ENCODE data around the gene FCER2.
"Not testable (repeated sequence)": the region's sequence is repeated elsewhere in the genome, so short reads cannot be mapped to it uniquely, and the experiment has no call there.

FCER2 gene

GRCh38 chr19:7654401-7654800 is 47.5 kb downstream of the FCER2 start:
- Histone ChIP-seq H3K27ac (ENCODE audit: low read depth, low read length) (no peak overlapping the region), H3K27me3 (ENCODE audit: insufficient read depth, low read length) (peaks cover 29% of the 10 kb centered on the region), H3K9me3 (ENCODE audit: insufficient read depth, low read depth, low read length) (no peaks in the 10 kb centered on the region), H3K4me1 (ENCODE audit: insufficient read depth, low read length) (peaks cover 2% of the 10 kb centered on the region; the same call in 1 of the 2 replicates), H3K36me3 (ENCODE audit: insufficient read depth, low read length) (no peaks in the 10 kb centered on the region), H3K4me3 (ENCODE audit: low read length) (no peak overlapping the region), H3K9ac (ENCODE audit: low read depth, low read length) (no peak overlapping the region)
- WGBS: 82% methylated on average over 7 of the region's 8 CpGs

DNA sequence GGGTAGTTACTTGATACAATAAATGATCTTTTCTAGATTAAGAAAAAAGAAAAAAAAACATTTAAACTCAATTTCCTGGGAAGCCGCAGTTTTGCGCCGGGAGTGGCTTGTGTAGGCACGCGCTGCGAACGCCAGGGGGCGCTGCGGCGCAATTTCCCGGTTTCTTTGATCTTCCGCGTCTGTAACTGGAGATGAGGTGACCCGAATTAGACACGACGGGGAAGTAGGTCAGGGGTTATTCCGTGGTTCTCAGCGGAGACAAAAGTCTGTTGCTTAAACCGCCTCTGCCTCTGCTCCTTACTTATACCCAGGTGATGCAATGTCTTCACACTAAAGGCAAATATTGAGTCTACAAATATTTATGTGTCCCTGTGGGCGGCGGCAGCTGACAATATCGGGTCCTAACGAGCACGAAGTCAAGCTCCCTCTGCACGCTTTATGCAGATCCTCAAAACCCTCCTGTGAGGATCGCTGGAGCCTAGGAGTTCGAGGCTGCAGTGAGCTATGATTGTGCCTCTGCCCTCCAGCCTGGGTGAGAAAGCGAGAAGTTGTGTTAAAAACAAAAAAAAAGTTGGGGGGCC is 49.8 kb downstream of the FCER2 start:
- Histone ChIP-seq H3K4me3 (ENCODE audit: low read length) (peak overlapping the region; percentile 46), H3K27me3 (ENCODE audit: insufficient read depth, low read length) (peaks cover 29% of the 10 kb centered on the region), H3K36me3 (ENCODE audit: insufficient read depth, low read length) (no peaks in the 10 kb centered on the region), H3K27ac (ENCODE audit: low read depth, low read length) (no peak overlapping the region), H3K9ac (ENCODE audit: low read depth, low read length) (no peak overlapping the region), H3K9me3 (ENCODE audit: insufficient read depth, low read depth, low read length) (no peaks in the 10 kb centered on the region), H3K4me1 (ENCODE audit: insufficient read depth, low read length) (peaks cover 2% of the 10 kb centered on the region; the same call in 1 of the 2 replicates)
- WGBS: 9% methylated on average over 28 of the region's 28 CpGs

DNA sequence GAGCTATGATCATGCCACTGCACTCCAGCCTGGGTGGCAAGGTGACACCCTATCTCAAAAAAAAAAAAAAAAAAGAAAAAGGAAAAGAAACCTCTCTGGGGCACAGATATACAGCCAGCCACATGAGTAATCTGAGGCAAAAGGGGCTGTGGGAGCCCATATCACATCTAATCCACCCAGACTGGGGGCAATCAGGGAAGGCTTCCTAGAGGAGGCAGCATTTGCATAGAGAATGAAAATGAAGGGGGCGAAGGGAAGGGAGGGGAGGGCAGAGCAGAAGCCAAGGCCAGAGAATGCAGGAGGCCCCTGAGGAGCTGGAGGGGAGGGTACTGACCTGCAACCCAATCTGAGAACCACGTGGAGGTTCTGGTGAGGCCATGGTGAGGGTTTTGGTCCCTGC is 51.8 kb downstream of the FCER2 start:
- H3K9me3 ChIP-seq (ENCODE audit: insufficient read depth, low read depth, low read length): no peaks in the 10 kb centered on the region
- no peak overlapping the region for H3K9ac ChIP-seq (ENCODE audit: low read depth, low read length)
- 14% methylated on average over 2 of the region's 2 CpGs for WGBS
- H3K27ac ChIP-seq (ENCODE audit: low read depth, low read length): no peak overlapping the region
- peaks cover 29% of the 10 kb centered on the region for H3K27me3 ChIP-seq (ENCODE audit: insufficient read depth, low read length)
- H3K36me3 ChIP-seq (ENCODE audit: insufficient read depth, low read length): no peaks in the 10 kb centered on the region
- peaks cover 2% of the 10 kb centered on the region; the same call in 1 of the 2 replicates for H3K4me1 ChIP-seq (ENCODE audit: insufficient read depth, low read length)
- H3K4me3 ChIP-seq (ENCODE audit: low read length): no peak overlapping the region

DNA sequence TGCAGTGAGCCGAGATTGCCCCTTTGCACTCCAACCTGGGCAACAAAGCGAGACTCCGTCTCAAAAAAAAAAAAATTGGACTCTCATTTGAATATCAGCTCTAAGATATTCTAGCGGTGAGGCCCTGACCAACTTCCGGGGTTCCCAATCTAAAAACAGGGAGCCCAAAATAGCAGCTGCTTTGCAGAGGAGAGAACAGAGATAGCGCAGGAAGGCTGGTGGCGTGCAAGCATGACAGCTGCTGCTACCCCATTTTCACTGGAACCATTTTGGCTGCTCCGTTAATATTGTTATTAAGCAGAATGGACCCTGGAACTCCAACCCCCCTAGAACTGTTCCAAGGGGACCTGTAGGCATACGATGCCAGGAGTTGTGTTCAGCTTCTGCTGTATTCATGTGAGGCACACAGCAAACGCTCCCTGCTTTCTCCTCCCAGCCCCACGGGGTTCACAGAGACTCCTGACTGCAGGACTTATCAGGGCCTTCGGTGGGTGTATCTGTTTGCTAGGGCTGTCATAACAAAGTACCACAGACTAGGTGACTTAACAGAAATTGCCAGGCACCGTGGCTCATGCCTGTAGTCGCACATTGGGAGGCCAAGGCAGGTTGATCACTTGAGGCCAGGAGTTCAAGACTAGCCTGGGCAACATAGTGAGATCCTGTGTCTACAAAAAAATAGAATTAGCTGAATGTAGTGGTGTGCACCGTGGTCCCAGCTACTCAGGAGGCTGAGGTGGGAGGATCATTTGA is 53.5 kb downstream of the FCER2 start:
- no peak overlapping the region for H3K4me3 ChIP-seq (ENCODE audit: low read length)
- WGBS: 92% methylated on average over 15 of the region's 15 CpGs
- no peaks in the 10 kb centered on the region for H3K9me3 ChIP-seq (ENCODE audit: insufficient read depth, low read depth, low read length)
- H3K27me3 ChIP-seq (ENCODE audit: insufficient read depth, low read length): peaks cover 21% of the 10 kb centered on the region
- H3K9ac ChIP-seq (ENCODE audit: low read depth, low read length): no peak overlapping the region
- H3K36me3 ChIP-seq (ENCODE audit: insufficient read depth, low read length): no peaks in the 10 kb centered on the region
- peaks cover 2% of the 10 kb centered on the region; the same call in 1 of the 2 replicates for H3K4me1 ChIP-seq (ENCODE audit: insufficient read depth, low read length)
- H3K27ac ChIP-seq (ENCODE audit: low read depth, low read length): no peak overlapping the region

- Histone ChIP-seq H3K27me3 (ENCODE audit: insufficient read depth, low read length) (peaks cover 10% of the 10 kb centered on the region; the same call in 1 of the 2 replicates), H3K36me3 (ENCODE audit: insufficient read depth, low read length) (no peaks in the 10 kb centered on the region), H3K27ac (ENCODE audit: low read depth, low read length) (no peak overlapping the region), H3K9ac (ENCODE audit: low read depth, low read length) (no peak overlapping the region), H3K4me3 (ENCODE audit: low read length) (no peak overlapping the region), H3K9me3 (ENCODE audit: insufficient read depth, low read depth, low read length) (no peaks in the 10 kb centered on the region), H3K4me1 (ENCODE audit: insufficient read depth, low read length) (peaks cover under 1% of the 10 kb centered on the region; the same call in 1 of the 2 replicates)
- 92% methylated on average over 26 of the region's 26 CpGs for WGBS
These were observed 54.8 kb downstream of the FCER2 start for GRCh38 chr19:7647156-7647555.

DNA sequence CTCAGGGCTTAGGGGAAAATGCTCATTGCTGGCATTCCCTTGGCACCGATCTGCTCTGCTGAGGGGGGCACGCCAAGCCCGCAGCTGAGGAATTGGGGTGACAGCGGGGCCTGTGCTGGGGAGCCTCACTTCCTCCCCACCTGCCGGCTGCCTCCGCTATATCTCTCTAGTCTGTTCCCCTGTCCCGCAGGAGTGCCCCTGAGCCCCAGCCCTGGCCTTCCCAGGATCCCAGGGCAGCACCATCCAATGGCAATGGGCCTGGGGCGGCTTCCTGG is 55.6 kb downstream of the FCER2 start:
- Histone ChIP-seq H3K9ac (ENCODE audit: low read depth, low read length) (no peak overlapping the region), H3K27me3 (ENCODE audit: insufficient read depth, low read length) (peaks cover 9% of the 10 kb centered on the region; the same call in 1 of the 2 replicates), H3K9me3 (ENCODE audit: insufficient read depth, low read depth, low read length) (no peaks in the 10 kb centered on the region), H3K27ac (ENCODE audit: low read depth, low read length) (no peak overlapping the region), H3K36me3 (ENCODE audit: insufficient read depth, low read length) (no peaks in the 10 kb centered on the region), H3K4me1 (ENCODE audit: insufficient read depth, low read length) (no peaks in the 10 kb centered on the region), H3K4me3 (ENCODE audit: low read length) (no peak overlapping the region)
- WGBS: 87% methylated on average over 8 of the region's 8 CpGs

DNA sequence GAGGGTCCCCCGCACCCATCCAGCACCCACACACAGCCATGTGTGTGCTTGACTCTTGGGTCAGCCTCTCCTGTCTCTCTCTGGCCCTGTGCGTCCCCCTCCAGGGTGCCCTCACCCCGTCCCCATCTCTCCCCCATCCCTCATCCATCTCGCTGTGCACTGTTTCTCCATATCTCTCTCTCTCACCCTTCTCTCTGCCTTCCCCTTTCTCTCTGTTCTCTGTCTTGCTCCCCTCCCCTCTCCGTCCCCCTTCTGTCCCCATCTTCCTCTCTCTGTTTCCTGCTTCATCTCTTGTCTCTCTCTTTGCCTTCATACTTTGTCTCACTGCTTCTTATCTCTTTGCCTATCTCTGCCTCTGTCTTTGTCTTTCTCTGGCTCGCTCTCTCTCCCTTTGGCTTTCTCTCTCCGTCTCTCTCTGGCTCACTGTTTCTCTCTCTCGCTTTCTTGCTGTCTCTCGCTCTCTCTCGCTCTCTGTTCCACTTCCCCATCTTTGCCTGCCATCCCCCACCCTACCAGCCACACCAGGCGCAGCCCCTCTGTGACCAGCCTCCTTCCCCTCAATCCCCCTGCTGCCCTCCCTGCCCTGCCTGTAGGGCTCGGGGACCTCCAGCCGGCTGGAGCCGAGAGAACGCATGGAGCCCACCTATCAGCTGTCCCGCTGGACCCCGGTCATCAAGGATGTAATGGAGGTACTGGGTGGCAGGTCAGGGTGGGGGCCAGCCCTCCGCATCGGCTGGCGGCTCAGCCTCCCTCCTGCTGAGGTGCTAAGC is 56.1 kb downstream of the FCER2 start:
- Histone ChIP-seq H3K4me3 (ENCODE audit: low read length) (no peak overlapping the region), H3K27me3 (ENCODE audit: insufficient read depth, low read length) (peaks cover 3% of the 10 kb centered on the region; the same call in 1 of the 2 replicates), H3K27ac (ENCODE audit: low read depth, low read length) (no peak overlapping the region), H3K4me1 (ENCODE audit: insufficient read depth, low read length) (no peaks in the 10 kb centered on the region), H3K36me3 (ENCODE audit: insufficient read depth, low read length) (no peaks in the 10 kb centered on the region), H3K9ac (ENCODE audit: low read depth, low read length) (no peak overlapping the region), H3K9me3 (ENCODE audit: insufficient read depth, low read depth, low read length) (no peaks in the 10 kb centered on the region)
- 82% methylated on average over 20 of the region's 20 CpGs for WGBS

GRCh38 chr19:7645163-7645562 is 56.8 kb downstream of the FCER2 start:
- Histone ChIP-seq H3K9ac (ENCODE audit: low read depth, low read length) (no peak overlapping the region), H3K4me1 (ENCODE audit: insufficient read depth, low read length) (no peaks in the 10 kb centered on the region), H3K27ac (ENCODE audit: low read depth, low read length) (no peak overlapping the region), H3K9me3 (ENCODE audit: insufficient read depth, low read depth, low read length) (no peaks in the 10 kb centered on the region), H3K36me3 (ENCODE audit: insufficient read depth, low read length) (no peaks in the 10 kb centered on the region), H3K4me3 (ENCODE audit: low read length) (no peak overlapping the region), H3K27me3 (ENCODE audit: insufficient read depth, low read length) (peaks cover 1% of the 10 kb centered on the region; the same call in 1 of the 2 replicates)
- 94% methylated on average over 14 of the region's 14 CpGs for WGBS

- WGBS: 96% methylated on average over 20 of the region's 20 CpGs
- H3K9me3 ChIP-seq (ENCODE audit: insufficient read depth, low read depth, low read length): no peaks in the 10 kb centered on the region
- no peaks in the 10 kb centered on the region for H3K36me3 ChIP-seq (ENCODE audit: insufficient read depth, low read length)
- no peak overlapping the region for H3K9ac ChIP-seq (ENCODE audit: low read depth, low read length)
- no peak overlapping the region for H3K27ac ChIP-seq (ENCODE audit: low read depth, low read length)
- H3K4me3 ChIP-seq (ENCODE audit: low read length): no peak overlapping the region
- H3K4me1 ChIP-seq (ENCODE audit: insufficient read depth, low read length): no peaks in the 10 kb centered on the region
- no peaks in the 10 kb centered on the region for H3K27me3 ChIP-seq (ENCODE audit: insufficient read depth, low read length)
These were observed 57.4 kb downstream of the FCER2 start for GRCh38 chr19:7644550-7644877.

GRCh38 chr19:7643629-7644549 is 58.0 kb downstream of the FCER2 start:
- H3K9me3 ChIP-seq (ENCODE audit: insufficient read depth, low read depth, low read length); H3K9ac ChIP-seq (ENCODE audit: low read depth, low read length); H3K36me3 ChIP-seq (ENCODE audit: insufficient read depth, low read length); H3K27ac ChIP-seq (ENCODE audit: low read depth, low read length); H3K4me1 ChIP-seq (ENCODE audit: insufficient read depth, low read length); H3K27me3 ChIP-seq (ENCODE audit: insufficient read depth, low read length); H3K4me3 ChIP-seq (ENCODE audit: low read length): not testable (repeated sequence)
- WGBS: 74% methylated on average over 10 of the region's 10 CpGs

DNA sequence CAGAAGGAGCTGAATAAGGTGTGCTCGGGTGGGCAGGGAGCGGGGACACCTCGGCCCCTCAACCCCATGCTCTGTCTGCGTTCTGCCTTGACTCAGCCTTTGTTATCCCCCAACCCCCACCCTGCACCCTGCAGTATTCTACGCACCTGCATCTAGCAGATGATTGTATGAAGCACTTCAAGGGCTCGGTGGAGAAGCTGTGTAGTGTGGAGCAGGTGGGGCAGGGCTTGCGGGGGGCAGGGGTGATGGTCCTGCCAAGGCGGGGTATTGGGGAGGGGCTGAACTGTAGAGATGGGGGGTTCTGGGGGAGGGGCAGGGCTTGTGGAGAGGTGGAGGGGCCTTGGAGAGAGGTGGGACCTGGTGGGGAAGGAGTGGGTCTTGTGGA is 58.9 kb downstream of the FCER2 start:
- WGBS: 95% methylated on average over 8 of the region's 8 CpGs
- Histone ChIP-seq H3K4me1 (ENCODE audit: insufficient read depth, low read length) (no peaks in the 10 kb centered on the region), H3K9me3 (ENCODE audit: insufficient read depth, low read depth, low read length) (no peaks in the 10 kb centered on the region), H3K27me3 (ENCODE audit: insufficient read depth, low read length) (no peaks in the 10 kb centered on the region), H3K4me3 (ENCODE audit: low read length) (no peak overlapping the region), H3K36me3 (ENCODE audit: insufficient read depth, low read length) (no peaks in the 10 kb centered on the region), H3K27ac (ENCODE audit: low read depth, low read length) (no peak overlapping the region), H3K9ac (ENCODE audit: low read depth, low read length) (no peak overlapping the region)
